ENCODE data around the gene CLOCK.

The CLOCK gene

GRCh38 chr4:55540271-55540670 is 6.4 kb downstream of the CLOCK start:
- in situ Hi-C loops (cut with MboI; ENCODE audit: low sequenced_read_pairs) = no loop called here

DNA sequence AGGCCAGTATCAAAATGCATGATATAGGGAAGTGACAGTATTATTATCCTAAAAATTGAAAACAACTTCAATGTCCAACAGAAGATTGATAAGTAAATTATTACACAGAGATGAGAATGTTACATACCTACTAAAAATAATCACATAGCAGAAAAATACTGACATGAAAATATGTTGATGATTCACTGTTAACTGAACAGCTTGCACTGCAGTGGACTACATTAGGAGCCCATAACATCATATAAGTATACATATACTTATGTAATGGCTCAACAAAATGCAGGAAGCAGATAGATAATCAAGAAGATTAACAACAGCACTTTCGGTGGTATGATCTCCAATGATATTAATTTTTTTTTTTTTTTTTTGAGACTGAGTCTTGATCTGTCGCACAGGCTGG is 7.1 kb downstream of the CLOCK start:
- in situ Hi-C loops (cut with MboI; ENCODE audit: low sequenced_read_pairs) = no loop called here

GRCh38 chr4:55538531-55538930 is 8.2 kb downstream of the CLOCK start:
- in situ Hi-C loops (cut with MboI; ENCODE audit: low sequenced_read_pairs) = no loop called here

- in situ Hi-C loops (cut with MboI; ENCODE audit: low sequenced_read_pairs) = no loop called here
These were observed 12.4 kb downstream of the CLOCK start for GRCh38 chr4:55534306-55534705.

DNA sequence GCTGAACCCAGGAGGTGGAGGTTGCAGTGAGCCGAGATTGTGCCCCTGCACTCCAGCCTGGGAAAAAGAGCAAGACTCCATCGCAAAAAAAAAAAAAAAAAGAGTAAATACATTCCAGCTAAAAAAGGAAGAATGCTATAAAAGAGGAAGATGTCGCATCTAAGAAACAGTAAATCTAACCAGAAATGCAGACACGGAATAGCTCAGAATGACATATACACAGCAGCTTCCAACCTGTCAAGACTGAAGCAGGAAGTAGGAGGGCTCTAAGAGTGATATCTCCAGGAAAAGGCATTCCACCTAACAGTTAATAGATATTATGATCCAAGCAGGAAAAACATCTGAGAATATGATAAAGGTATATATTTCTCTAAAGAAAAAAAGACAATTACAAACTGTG is 16.0 kb downstream of the CLOCK start:
- in situ Hi-C loops (cut with MboI; ENCODE audit: low sequenced_read_pairs) = no loop called here

DNA sequence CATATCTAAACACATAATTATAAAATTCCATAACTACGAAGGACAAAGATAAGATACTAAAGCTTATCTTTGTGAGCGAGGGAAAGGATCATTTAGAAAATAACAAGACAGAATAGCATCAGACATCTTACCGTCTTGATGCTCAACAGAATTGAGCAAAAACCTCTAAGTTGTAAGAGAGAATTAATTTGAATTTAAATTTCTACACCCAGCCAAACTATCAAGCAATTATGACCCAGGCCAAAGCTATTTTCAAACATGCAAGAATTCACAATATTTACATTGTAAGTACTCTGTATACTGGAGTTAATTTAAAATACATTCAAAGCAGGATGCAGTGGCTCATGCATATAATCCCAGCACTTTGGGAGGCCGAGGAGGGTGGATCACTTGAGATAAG is 16.5 kb downstream of the CLOCK start:
- in situ Hi-C loops (cut with MboI; ENCODE audit: low sequenced_read_pairs) = no loop called here

GRCh38 chr4:55528491-55528890 is 18.2 kb downstream of the CLOCK start:
- in situ Hi-C loops (cut with MboI; ENCODE audit: low sequenced_read_pairs) = no loop called here

DNA sequence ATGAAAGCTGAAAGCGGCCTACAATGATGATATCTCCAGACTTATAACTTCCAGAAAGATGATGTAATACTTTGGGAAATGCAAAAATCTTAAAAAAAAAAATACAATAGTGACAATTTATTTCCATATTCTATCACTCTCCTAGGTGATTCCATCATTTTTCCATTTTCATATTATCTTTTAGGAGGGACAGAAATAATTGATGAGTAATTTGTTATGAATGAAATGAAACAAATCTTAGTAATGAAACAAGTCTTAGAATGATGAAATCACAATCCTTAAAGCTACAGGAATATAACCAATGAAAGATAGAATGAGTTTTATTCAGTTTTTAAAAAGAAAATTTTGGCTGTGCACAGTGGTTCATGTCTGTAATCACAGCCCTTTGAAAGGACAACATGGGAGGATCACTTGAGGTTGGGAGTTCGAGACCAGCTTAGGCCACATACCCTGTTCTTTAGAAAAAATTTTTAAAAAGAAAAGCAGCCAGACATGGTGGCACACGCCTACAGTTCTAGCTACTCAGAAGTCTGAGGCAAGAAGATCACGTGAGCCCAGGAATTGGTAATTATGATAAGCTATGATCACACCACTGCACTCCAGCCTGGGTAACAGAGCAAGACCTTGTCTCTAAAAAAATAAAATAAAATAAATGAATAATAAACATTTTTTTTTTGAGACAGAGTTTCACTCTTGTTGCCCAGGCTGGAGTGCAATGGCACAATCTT is 21.7 kb downstream of the CLOCK start:
- in situ Hi-C loops (cut with MboI; ENCODE audit: low sequenced_read_pairs) = no loop called here

DNA sequence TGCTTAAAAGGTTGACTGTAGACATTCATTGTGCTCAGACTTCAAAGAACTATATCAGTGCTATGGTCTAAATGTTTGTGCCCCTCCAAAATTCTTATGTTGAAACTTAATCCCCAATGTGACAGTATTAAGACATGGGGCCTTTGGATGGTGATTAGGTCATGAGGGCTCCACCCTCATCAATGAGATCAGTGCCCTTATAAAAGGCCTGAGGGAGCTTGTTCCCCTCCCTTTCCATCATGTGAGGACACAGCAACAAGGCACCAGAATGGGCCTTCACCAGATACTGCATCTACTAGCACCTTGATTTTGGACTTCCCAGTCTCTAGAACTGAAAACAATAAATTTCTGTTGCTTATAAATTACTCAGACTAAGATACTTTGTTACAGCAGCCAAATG is 28.3 kb downstream of the CLOCK start:
- in situ Hi-C loops (cut with MboI; ENCODE audit: low sequenced_read_pairs) = no loop called here

DNA sequence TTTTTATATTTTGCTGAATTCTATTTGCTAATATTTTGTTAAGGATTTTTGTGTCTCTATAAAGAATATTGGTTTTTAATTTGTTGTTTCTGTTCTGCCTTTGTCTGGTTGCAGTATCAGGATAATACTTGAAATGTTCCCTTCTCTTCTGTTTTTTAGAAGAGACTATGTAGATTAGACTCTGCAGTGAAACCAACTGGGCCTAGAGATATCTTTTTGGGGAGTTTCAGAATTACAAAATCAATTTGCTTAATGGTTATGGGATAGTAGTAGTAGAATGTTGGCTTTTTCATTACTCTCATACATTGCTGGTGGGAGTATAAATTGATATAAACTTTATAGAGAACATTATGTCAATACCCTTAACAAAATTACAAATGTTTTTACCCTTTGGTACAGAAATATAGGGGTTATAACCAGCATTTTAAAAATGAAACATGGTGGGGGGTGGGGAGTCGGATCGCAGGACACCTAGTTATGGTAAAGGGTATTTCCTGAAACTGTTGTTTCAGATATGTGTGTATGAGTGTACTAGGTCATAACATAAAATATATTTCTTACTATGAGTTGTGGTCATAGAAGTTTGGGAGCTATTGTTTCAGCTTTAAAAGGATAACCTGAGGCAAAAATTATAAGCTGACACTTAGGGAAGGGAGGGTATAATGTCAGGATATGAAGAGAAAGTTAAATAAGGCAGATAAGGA is 29.0 kb downstream of the CLOCK start:
- in situ Hi-C loops (cut with MboI; ENCODE audit: low sequenced_read_pairs) = no loop called here

- in situ Hi-C loops (cut with MboI; ENCODE audit: low sequenced_read_pairs) = no loop called here
These were observed 33.7 kb downstream of the CLOCK start for GRCh38 chr4:55512922-55513571.

DNA sequence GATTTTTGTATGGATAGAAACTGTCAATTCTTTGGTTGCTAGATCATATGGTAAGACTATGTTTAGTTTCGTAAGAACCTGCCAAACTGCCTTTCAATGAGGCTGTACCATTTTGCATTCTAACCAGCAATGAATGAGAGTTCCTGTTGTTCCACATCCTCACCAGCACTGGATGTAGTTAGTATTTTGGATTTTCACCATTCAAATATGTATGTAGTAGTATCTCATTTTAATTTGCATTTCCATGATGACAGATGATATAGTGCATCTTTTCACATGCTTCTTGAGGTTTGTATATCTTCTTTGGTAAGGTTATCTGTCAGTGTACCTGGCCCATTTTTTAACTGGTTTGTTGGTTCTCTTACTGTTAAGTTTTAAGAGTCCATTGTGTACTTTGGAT is 34.6 kb downstream of the CLOCK start:
- in situ Hi-C loops (cut with MboI; ENCODE audit: low sequenced_read_pairs) = no loop called here

- in situ Hi-C loops (cut with MboI; ENCODE audit: low sequenced_read_pairs) = no loop called here
These were observed 36.0 kb downstream of the CLOCK start for GRCh38 chr4:55510685-55511084.

- in situ Hi-C loops (cut with MboI; ENCODE audit: low sequenced_read_pairs) = no loop called here
These were observed 37.4 kb downstream of the CLOCK start for GRCh38 chr4:55509266-55509665.

GRCh38 chr4:55507612-55508011 is 39.1 kb downstream of the CLOCK start:
- in situ Hi-C loops (cut with MboI; ENCODE audit: low sequenced_read_pairs) = no loop called here

GRCh38 chr4:55503169-55503568 is 43.5 kb downstream of the CLOCK start:
- in situ Hi-C loops (cut with MboI; ENCODE audit: low sequenced_read_pairs) = no loop called here

DNA sequence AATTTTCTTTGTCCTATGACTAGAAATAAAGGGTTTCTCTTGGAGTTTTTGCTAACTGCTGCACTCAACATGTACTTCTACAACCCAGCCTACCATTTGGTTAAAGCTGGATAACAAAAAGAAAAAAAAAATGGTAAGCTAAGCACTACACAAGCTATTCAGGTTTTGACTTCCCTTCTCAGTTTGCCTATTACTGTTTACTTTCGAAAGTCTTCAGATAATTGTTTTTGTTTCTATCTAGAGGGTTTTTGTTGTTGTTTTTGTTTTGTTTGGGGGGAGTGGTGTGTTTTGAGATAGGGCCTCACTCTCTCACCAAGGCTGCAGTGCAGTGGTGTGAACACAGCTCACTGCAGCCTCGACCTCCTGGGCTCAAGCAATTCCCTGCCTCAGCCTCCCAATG is 46.6 kb downstream of the CLOCK start:
- in situ Hi-C loops (cut with MboI; ENCODE audit: low sequenced_read_pairs) = no loop called here

GRCh38 chr4:55499495-55499894 is 47.2 kb downstream of the CLOCK start:
- in situ Hi-C loops (cut with MboI; ENCODE audit: low sequenced_read_pairs) = no loop called here

DNA sequence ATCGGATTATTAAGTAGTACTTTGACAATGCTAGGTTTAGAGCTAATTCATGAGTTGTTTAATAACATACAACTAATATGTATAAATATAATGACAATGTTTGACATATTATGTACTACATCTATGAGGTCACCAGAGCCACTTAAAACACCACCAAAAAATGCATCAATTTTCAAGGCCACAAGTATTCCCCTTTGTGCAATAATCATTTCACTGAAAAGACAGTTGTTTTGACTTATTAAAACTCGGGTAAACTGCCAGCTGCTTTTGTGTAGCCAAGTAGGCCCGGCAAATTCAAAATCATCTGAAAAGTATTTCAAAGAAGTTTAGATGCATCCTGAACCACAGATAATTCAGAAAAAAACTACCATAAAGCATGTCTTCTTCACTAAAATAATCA is 48.7 kb downstream of the CLOCK start:
- in situ Hi-C loops (cut with MboI; ENCODE audit: low sequenced_read_pairs) = no loop called here

DNA sequence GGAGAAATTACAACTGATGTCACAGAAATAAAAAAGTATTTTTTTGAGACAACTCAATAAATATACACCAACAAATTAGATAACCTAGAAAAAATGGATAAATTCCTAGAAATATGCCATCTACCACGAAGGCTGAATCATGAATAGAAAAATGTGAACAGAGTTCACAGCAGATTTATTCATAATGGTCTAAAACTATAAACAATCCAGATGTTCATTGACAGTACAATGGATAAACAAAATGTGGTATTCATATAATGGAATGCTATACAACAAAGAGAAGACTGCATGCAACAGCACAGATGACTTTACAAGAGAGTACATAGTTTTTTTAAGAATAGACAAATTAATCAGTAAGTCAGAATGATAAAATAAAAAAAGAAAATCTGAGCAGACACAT is 55.2 kb downstream of the CLOCK start:
- in situ Hi-C loops (cut with MboI; ENCODE audit: low sequenced_read_pairs) = no loop called here

GRCh38 chr4:55488716-55489115 is 58.0 kb downstream of the CLOCK start:
- in situ Hi-C loops (cut with MboI; ENCODE audit: low sequenced_read_pairs) = no loop called here

GRCh38 chr4:55485821-55486220 is 60.9 kb downstream of the CLOCK start:
- in situ Hi-C loops (cut with MboI; ENCODE audit: low sequenced_read_pairs) = no loop called here
